WTC11 (cell line): Measurements from ENCODE around the gene EML6.

Experiments used
- ATF6 ChIP-seq: sonication (generic); formaldehyde crosslinking; IDR thresholded peaks from 2 replicates; pipeline ENCODE4 v1.8.1; 2023; ENCODE audit warnings: mild to moderate bottlenecking, missing genetic modification reagents
- CBFB ChIP-seq: sonication (generic); formaldehyde crosslinking; IDR thresholded peaks from 2 replicates; pipeline ENCODE4 v1.8.1; 2022; ENCODE audit warnings: mild to moderate bottlenecking, low read depth, missing genetic modification reagents
- CREB1 ChIP-seq: sonication (generic); formaldehyde crosslinking; IDR thresholded peaks from 2 replicates; pipeline ENCODE4 v1.8.0; 2023; ENCODE audit warnings: mild to moderate bottlenecking, missing genetic modification reagents
- CTCF ChIP-seq: fragments of 200-600 bp; IDR thresholded peaks from 2 replicates; pipeline ENCODE4 v1.8.0; 2022; ENCODE audit warnings: antibody characterized with exemption
- E2F1 ChIP-seq: sonication (generic); formaldehyde crosslinking; IDR thresholded peaks from 2 replicates; pipeline ENCODE4 v1.8.0; 2022; ENCODE audit warnings: mild to moderate bottlenecking, missing genetic modification reagents
- HMGXB4 ChIP-seq: sonication (generic); formaldehyde crosslinking; IDR thresholded peaks from 2 replicates; pipeline ENCODE4 v1.8.1; 2023; ENCODE audit warnings: mild to moderate bottlenecking, moderate library complexity, missing genetic modification reagents
- JUN ChIP-seq: sonication (generic); formaldehyde crosslinking; IDR thresholded peaks from 2 replicates; pipeline ENCODE4 v1.8.0; 2023; ENCODE audit warnings: mild to moderate bottlenecking, missing genetic modification reagents
- PRRX2 ChIP-seq: fragments of 250-450 bp; sonication (Bioruptor Pico); IDR thresholded peaks from 2 replicates; pipeline ENCODE4 v1.8.0; 2021; ENCODE audit warnings: mild to moderate bottlenecking
- ZBTB21 ChIP-seq: sonication (generic); formaldehyde crosslinking; IDR thresholded peaks from 2 replicates; pipeline ENCODE4 v1.8.1; 2023; ENCODE audit warnings: mild to moderate bottlenecking, missing genetic modification reagents, borderline replicate concordance
- ZNF138 ChIP-seq: sonication (generic); formaldehyde crosslinking; conservative IDR thresholded peaks from 2 replicates; pipeline ENCODE4 v1.8.1; 2022; ENCODE audit warnings: mild to moderate bottlenecking, moderate library complexity, missing genetic modification reagents

DNA sequence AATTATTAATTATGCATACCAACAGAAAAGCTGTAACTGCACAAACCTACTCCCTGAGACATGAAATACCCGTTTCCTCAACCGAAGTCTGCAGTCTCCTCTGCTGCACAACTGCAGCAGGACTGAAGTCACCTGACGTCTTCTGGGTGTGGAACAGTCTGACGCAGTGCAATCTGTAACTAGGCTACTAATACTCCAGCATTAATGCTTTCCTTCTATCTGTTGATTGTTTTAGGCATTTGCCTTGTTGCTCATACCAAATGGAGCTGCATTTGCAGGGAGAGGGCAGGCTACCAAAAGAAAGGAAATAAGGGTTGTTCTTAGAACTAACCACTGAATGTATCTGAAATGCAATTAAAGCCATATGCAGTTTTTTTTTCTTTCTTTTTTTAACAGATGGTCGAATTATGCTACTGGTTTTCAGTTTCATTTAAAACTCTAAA is 286.7 kb downstream of the EML6 start:
- TF ChIP-seq ATF6, result no peak
- TF ChIP-seq ZBTB21 (CRISPR knock-in tag), result no peak
- TF ChIP-seq CBFB, result no peak
- no peak for TF ChIP-seq PRRX2 (CRISPR knock-in tag)
- no peak for TF ChIP-seq ZNF138 (CRISPR knock-in tag)
- TF ChIP-seq CREB1, result no peak
- no peak for TF ChIP-seq CTCF
- TF ChIP-seq E2F1 (CRISPR knock-in tag), result no peak
- no peak for TF ChIP-seq JUN (CRISPR knock-in tag)
- no peak for TF ChIP-seq HMGXB4 (CRISPR knock-in tag)
